NT2/D1 (cell line): ENCODE measurements around the gene ZSWIM6.

ENCODE experiments used
- DNase-seq: peaks from one replicate; pipeline ENCODE4 v3.0.0-alpha.2; 2011; ENCODE audit warnings: low read depth, low spot score
- H3K27me3 ChIP-seq: 2 replicates; pipeline ENCODE4 v1.6.0; 2011; ENCODE audit warnings: mild to moderate bottlenecking; ENCODE audit not compliant: insufficient read length, insufficient read depth
- H3K36me3 ChIP-seq: 2 replicates; pipeline ENCODE4 v1.6.1; 2011; ENCODE audit warnings: mild to moderate bottlenecking, low read length, mixed read lengths; ENCODE audit not compliant: insufficient read depth, insufficient read length
- H3K4me1 ChIP-seq: 2 replicates; pipeline ENCODE4 v1.5.1; 2011; ENCODE audit not compliant: insufficient read depth, insufficient read length
- H3K4me3 ChIP-seq: 2 replicates; pipeline ENCODE4 v1.5.1; 2011; ENCODE audit warnings: low read depth; ENCODE audit not compliant: insufficient read length
- H3K9ac ChIP-seq: 2 replicates; pipeline ENCODE4 v1.6.0; 2011; ENCODE audit warnings: low read depth; ENCODE audit not compliant: insufficient read length
- H3K9me3 ChIP-seq: 2 replicates; pipeline ENCODE4 v1.5.1; 2011; ENCODE audit warnings: mild to moderate bottlenecking, low read length; ENCODE audit not compliant: insufficient read depth
- SUZ12 ChIP-seq: IDR thresholded peaks from 2 replicates; pipeline ENCODE4 v1.6.1; 2011; ENCODE audit not compliant: insufficient read length, insufficient read depth; ENCODE audit errors: extremely low read depth
- YY1 ChIP-seq: IDR thresholded peaks from 2 replicates; pipeline ENCODE4 v1.6.1; 2011; ENCODE audit not compliant: insufficient read length, insufficient read depth
- ZNF274 ChIP-seq: IDR thresholded peaks from 2 replicates; pipeline ENCODE4 v1.6.1; 2011; ENCODE audit warnings: mild to moderate bottlenecking, low read depth, low read length

Gene ZSWIM6

GRCh38 chr5:61346511-61346910 lies 14.5 kb downstream of the ZSWIM6 start:
- Histone ChIP-seq H3K9me3 (peaks cover 4% of the 10 kb centered on the region; the same call in 1 of the 2 replicates), H3K9ac (no peak overlapping the region), H3K27me3 (no peaks in the 10 kb centered on the region), H3K4me1 (no peaks in the 10 kb centered on the region), H3K36me3 (no peaks in the 10 kb centered on the region), H3K4me3 (no peak overlapping the region)
- no peak for DNase-seq
- no peak for TF ChIP-seq ZNF274
- TF ChIP-seq YY1, result no peak
- no peak for TF ChIP-seq SUZ12

DNA sequence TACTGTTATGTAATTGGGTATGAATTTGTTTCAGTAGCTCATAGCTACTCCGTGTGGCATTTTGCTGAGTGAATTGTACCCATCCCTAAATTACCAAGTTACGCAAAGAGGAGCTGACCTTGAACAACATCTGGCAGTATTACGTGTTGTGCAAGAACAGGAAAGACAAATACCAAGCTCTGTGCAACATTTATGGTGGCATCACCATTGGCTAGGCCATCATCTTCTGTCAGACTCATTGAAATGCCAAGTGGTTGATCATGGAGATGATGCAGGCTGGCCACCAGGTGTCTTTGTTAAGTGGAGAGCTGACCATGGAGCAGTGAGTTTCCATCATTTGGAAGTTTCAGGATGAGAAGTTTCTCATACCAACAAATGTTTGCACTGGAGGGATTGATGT lies 15.0 kb downstream of the ZSWIM6 start:
- Histone ChIP-seq H3K4me3 (no peak overlapping the region), H3K9ac (no peak overlapping the region), H3K27me3 (no peaks in the 10 kb centered on the region), H3K36me3 (no peaks in the 10 kb centered on the region), H3K9me3 (peaks cover 4% of the 10 kb centered on the region; the same call in 1 of the 2 replicates), H3K4me1 (no peaks in the 10 kb centered on the region)
- TF ChIP-seq YY1 (no peak), SUZ12 (no peak), ZNF274 (no peak)
- DNase-seq, result no peak

- Histone ChIP-seq H3K9me3 (peaks cover 4% of the 10 kb centered on the region; the same call in 1 of the 2 replicates), H3K4me1 (no peaks in the 10 kb centered on the region), H3K27me3 (no peaks in the 10 kb centered on the region), H3K9ac (no peak overlapping the region), H3K36me3 (no peaks in the 10 kb centered on the region), H3K4me3 (no peak overlapping the region)
- no peak for DNase-seq
- TF ChIP-seq YY1 (no peak), ZNF274 (no peak), SUZ12 (no peak)
These were observed 16.4 kb downstream of the ZSWIM6 start for GRCh38 chr5:61348447-61348846.

- no peak for DNase-seq
- H3K4me1 ChIP-seq, result no peaks in the 10 kb centered on the region
- H3K4me3 ChIP-seq, result no peak overlapping the region
- no peaks in the 10 kb centered on the region for H3K27me3 ChIP-seq
- TF ChIP-seq SUZ12 (no peak), YY1 (no peak), ZNF274 (no peak)
- peaks cover 4% of the 10 kb centered on the region; the same call in 1 of the 2 replicates for H3K9me3 ChIP-seq
- H3K36me3 ChIP-seq, result no peaks in the 10 kb centered on the region
- H3K9ac ChIP-seq, result no peak overlapping the region
These were observed 17.9 kb downstream of the ZSWIM6 start for GRCh38 chr5:61349935-61350334.

DNA sequence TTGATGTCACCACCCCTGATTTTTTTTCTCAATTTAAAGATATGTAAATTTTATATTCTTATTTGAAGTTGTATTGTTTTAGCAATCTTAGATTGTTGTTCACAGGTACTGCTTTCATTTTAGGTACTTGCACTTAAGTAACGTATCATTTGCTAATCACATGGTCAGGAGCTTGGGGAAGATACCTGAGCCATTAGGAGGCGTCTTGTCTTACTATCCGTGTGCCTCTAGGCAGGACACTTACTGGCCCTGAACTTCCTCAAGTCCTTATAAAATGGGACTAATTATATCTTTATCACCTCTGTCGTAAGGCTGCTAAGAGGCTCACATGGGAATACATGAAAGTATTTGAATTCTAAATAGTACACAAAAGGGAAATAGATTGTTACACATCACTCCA lies 18.5 kb downstream of the ZSWIM6 start:
- Histone ChIP-seq H3K9me3 (peaks cover 4% of the 10 kb centered on the region; the same call in 1 of the 2 replicates), H3K36me3 (no peaks in the 10 kb centered on the region), H3K4me3 (no peak overlapping the region), H3K9ac (no peak overlapping the region), H3K4me1 (no peaks in the 10 kb centered on the region), H3K27me3 (no peaks in the 10 kb centered on the region)
- TF ChIP-seq SUZ12, result no peak
- TF ChIP-seq ZNF274, result no peak
- no peak for TF ChIP-seq YY1
- DNase-seq, result no peak

DNA sequence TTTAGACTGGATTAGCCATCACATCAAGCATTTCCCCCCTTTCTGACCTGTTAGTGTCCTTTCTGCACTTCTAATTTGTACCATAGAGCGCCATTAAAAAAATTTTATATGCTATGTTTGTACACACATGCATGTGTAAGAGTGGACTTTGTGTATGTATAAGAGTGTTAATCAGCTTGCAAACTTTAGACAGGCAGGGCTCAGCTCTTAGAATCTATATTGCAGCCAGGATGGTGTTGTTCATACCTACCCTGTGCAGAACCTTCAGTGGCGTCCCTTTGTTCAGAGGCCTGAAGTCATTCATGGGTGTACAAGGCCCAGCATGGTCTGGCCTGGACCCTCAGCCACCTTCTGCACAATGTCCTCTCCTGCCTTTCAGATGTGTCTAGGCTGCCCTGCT lies 19.7 kb downstream of the ZSWIM6 start:
- Histone ChIP-seq H3K27me3 (no peaks in the 10 kb centered on the region), H3K9ac (no peak overlapping the region), H3K4me1 (no peaks in the 10 kb centered on the region), H3K36me3 (no peaks in the 10 kb centered on the region), H3K9me3 (peaks cover 4% of the 10 kb centered on the region), H3K4me3 (no peak overlapping the region)
- TF ChIP-seq ZNF274 (no peak), SUZ12 (no peak), YY1 (no peak)
- DNase-seq, result no peak

DNA sequence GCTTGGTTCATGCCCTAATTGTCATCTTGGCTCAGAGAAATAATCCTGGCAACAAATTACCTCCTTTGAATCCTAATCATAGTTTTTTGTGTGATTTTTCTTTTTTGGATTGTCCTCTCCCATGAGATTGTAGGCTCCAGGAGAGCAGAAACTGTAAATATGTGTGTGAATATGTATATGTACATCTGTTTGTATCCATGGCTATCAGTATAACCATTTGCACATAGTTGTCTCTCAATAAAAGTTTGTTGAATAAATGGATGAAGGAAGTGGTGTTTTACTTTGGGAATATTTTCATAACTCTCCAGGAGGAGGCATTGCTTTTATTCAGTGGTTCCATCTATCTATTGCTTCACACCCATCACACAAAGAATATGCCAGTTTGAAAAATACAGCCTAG lies 20.1 kb downstream of the ZSWIM6 start:
- TF ChIP-seq ZNF274 (no peak), YY1 (no peak), SUZ12 (no peak)
- no peaks in the 10 kb centered on the region for H3K27me3 ChIP-seq
- peaks cover 5% of the 10 kb centered on the region for H3K9me3 ChIP-seq
- H3K4me3 ChIP-seq, result no peak overlapping the region
- no peaks in the 10 kb centered on the region for H3K4me1 ChIP-seq
- no peak for DNase-seq
- no peaks in the 10 kb centered on the region for H3K36me3 ChIP-seq
- no peak overlapping the region for H3K9ac ChIP-seq

- TF ChIP-seq ZNF274 (no peak), SUZ12 (no peak), YY1 (no peak)
These were observed 20.6 kb downstream of the ZSWIM6 start for GRCh38 chr5:61352612-61353156.

More at GRCh38 chr5:61352612-61353156, 20.6 kb downstream of the ZSWIM6 start:
- H3K4me1 ChIP-seq, result no peaks in the 10 kb centered on the region
- H3K4me3 ChIP-seq, result no peak overlapping the region
- no peaks in the 10 kb centered on the region for H3K36me3 ChIP-seq
- no peaks in the 10 kb centered on the region for H3K27me3 ChIP-seq
- no peak overlapping the region for H3K9ac ChIP-seq
- peaks cover 10% of the 10 kb centered on the region for H3K9me3 ChIP-seq
- DNase-seq, result no peak
